Vagina (tissue), 2 donors: ENCODE results near the gene RCSD1. TPM values are rescaled to one million over a fixed set of nuclear protein-coding genes. Genes with fewer than 3 reads are reported as not detected.

Experiments
- DNase-seq, 2 donors: peaks; one replicate each; pipeline ENCODE4 v3.0.0-alpha.2; 2017; ENCODE audit errors: extremely low spot score in 2 of 2
- H3K27ac ChIP-seq: fragments of 200-600 bp; sonication (generic); one replicate; pipeline ENCODE4 v1.5.1; 2019
- H3K27me3 ChIP-seq: fragments of 200-600 bp; sonication (generic); one replicate; pipeline ENCODE4 v1.5.1; 2019
- H3K36me3 ChIP-seq, 2 donors: fragments of 200-600 bp; sonication (generic); one replicate each; pipeline ENCODE4 v1.5.1; 2017 to 2019
- H3K4me1 ChIP-seq: fragments of 200-600 bp; sonication (generic); one replicate; pipeline ENCODE4 v1.5.1; 2019
- H3K4me3 ChIP-seq, 2 donors: fragments of 200-600 bp; sonication (generic); 1 replicate in 1 of 2; 2 replicates in 1 of 2; pipeline ENCODE4 v1.5.1; 2016 to 2019
- H3K9me3 ChIP-seq: fragments of 200-600 bp; sonication (generic); one replicate; pipeline ENCODE4 v1.5.1; 2019
- POLR2A ChIP-seq, 2 donors: fragments of 450-650 bp; IDR thresholded peaks; one replicate each; pipeline ENCODE4 v1.6.1; 2017; ENCODE audit warnings: antibody characterized with exemption in 2 of 2, mild to moderate bottlenecking in 2 of 2, moderate library complexity in 2 of 2
- POLR2AphosphoS5 ChIP-seq, 2 donors: sonication (generic); formaldehyde crosslinking; IDR thresholded peaks; one replicate each; pipeline ENCODE4 v1.9.0; 2017; ENCODE audit warnings: antibody characterized with exemption in 2 of 2, mild to moderate bottlenecking in 2 of 2, low read depth in 1 of 2; ENCODE audit not compliant: insufficient read depth in 1 of 2
- intact Hi-C: fragments of 100-400 bp; cut with DNase I; formaldehyde crosslinking; loops from one replicate; pipeline ENCODE4 v1.15.1; 2023
- total RNA-seq: library from RNA; depleted of rRNA; stranded (reverse); fragments of >200 nt; gene quantifications from one replicate; pipeline ENCODE4 v1.2.3, GENCODE V29; 2016
- TF ChIP-seq, protein P1 (sequence below), 3 experiments: fragments of 450-650 bp in 2 of 3; fragments of 200-600 bp in 1 of 3; sonication (generic) in 1 of 3; IDR thresholded peaks; one replicate each; pipeline ENCODE4 v1.5.1; 2017 to 2019; ENCODE audit warnings: antibody characterized with exemption in 3 of 3, mild to moderate bottlenecking in 2 of 3, moderate library complexity in 2 of 3

RCSD1 gene
- total RNA-seq, 1 donor from 2014 or later: 11.5 TPM

DNA sequence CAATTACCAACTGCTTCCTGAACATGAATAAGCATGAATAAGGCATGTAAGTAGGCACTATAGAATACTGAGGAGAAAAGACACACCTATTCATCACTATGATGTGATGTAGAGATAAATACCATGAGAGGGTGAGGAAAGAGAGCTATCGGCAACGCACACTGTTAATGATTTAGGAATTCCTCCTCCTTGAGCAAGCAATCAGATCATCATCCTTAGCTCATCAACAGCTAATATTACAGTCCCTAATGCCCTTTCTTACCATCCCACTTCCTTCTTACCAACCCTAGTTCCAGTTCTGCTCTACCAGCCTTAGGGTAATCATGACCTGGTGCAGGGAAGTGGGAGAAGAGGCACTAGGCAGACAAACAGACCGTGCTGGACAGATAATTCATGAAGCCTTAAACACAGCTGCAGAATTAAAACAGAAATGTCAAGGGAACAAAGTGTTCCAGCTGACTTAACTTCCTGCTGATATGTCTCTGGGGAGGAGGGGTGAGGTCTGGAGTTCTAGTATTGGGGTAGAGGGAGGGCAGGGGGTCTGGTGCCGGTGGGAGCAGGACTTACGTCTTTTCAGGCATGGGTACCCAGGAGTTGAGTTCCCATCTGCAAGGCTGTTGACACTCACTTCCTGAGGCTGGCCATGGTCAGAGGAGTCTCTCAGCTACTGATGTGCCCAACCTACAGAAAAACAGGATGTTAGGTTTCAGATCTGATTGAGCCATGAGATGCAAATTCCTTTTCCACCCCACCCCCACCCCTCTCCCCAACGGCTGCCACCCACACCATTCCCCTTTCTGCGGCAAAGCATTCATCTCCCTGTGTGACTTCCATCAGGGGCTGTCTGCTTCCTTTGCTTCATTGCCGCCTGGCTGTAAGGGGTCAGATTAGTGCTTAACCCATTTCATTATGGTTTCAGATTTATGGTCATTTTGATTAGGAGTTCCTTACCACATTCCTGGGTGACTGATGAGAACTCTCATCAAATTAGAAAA, 12.6 kb upstream of the RCSD1 start:
- Histone ChIP-seq H3K36me3 (no peaks in the 10 kb centered on the region), H3K27ac (no peak overlapping the region), H3K9me3 (no peaks in the 10 kb centered on the region), H3K4me3 (no peak overlapping the region), H3K27me3 (no peaks in the 10 kb centered on the region), H3K4me1 (peaks cover 10% of the 10 kb centered on the region)
- TF ChIP-seq POLR2A (IDR thresholded peaks at IDR 0.05): no peak
- TF ChIP-seq, protein P1, sequence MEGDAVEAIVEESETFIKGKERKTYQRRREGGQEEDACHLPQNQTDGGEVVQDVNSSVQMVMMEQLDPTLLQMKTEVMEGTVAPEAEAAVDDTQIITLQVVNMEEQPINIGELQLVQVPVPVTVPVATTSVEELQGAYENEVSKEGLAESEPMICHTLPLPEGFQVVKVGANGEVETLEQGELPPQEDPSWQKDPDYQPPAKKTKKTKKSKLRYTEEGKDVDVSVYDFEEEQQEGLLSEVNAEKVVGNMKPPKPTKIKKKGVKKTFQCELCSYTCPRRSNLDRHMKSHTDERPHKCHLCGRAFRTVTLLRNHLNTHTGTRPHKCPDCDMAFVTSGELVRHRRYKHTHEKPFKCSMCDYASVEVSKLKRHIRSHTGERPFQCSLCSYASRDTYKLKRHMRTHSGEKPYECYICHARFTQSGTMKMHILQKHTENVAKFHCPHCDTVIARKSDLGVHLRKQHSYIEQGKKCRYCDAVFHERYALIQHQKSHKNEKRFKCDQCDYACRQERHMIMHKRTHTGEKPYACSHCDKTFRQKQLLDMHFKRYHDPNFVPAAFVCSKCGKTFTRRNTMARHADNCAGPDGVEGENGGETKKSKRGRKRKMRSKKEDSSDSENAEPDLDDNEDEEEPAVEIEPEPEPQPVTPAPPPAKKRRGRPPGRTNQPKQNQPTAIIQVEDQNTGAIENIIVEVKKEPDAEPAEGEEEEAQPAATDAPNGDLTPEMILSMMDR (IDR thresholded peaks at IDR 0.05): no peak
- no peak for DNase-seq
- intact Hi-C loops: no loop called here

DNA sequence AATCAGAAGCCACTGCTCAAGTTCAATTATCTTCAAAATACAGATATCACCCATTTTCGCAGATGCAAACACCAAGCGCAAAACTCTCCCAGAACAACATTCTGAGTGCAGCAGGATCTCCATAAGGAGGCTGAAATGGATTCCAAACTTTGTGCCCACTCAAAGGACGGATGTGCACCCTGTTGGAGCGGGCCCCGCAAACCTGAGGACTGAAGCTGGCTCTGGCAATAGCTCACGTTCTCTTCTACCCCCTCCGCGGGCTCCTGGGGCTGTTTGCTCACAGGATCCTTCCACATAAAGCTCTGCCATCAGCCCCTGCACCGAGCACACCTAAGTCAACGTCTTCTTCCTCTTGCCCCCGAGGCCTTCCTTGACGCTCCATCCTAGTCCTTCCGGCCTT, 11.7 kb upstream of the RCSD1 start:
- no peak overlapping the region for H3K4me3 ChIP-seq
- DNase-seq: no peak
- TF ChIP-seq, protein P1 (IDR thresholded peaks at IDR 0.05): no peak
- TF ChIP-seq POLR2A (IDR thresholded peaks at IDR 0.05): no peak
- no peak for TF ChIP-seq POLR2AphosphoS5 (IDR thresholded peaks at IDR 0.05; ENCODE audit: insufficient read depth in 1 of 2, low read depth in 1 of 2)
- H3K4me1 ChIP-seq: peaks cover 10% of the 10 kb centered on the region
- H3K9me3 ChIP-seq: no peaks in the 10 kb centered on the region
- H3K27me3 ChIP-seq: no peaks in the 10 kb centered on the region
- H3K36me3 ChIP-seq: no peaks in the 10 kb centered on the region
- H3K27ac ChIP-seq: no peak overlapping the region
- intact Hi-C loops: no loop called here

DNA sequence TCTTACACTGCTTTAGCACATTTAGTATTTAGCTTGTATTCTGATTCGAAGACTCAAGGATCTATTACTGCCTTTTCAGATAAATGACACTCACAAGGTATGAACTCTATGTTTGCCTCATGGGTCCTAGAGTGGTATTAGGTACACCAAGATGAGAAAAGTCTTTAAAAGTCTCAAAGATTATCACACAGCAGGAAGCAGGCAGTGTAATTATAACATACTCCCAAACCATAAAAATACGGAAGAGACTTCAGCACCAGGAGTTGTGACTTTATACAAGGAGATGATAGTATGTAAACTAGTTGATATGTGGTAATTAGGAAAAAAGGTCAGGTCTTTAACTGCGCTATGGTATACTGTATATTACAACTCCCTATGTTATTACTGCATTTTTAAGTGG, 11.2 kb upstream of the RCSD1 start:
- H3K36me3 ChIP-seq: no peaks in the 10 kb centered on the region
- DNase-seq: no peak
- H3K4me3 ChIP-seq: no peak overlapping the region
- no peak overlapping the region for H3K27ac ChIP-seq
- intact Hi-C loops: no loop called here
- TF ChIP-seq POLR2AphosphoS5 (IDR thresholded peaks at IDR 0.05; ENCODE audit: insufficient read depth in 1 of 2, low read depth in 1 of 2) (no peak), POLR2A (IDR thresholded peaks at IDR 0.05) (no peak)
- TF ChIP-seq, protein P1 (IDR thresholded peaks at IDR 0.05): no peak
- H3K27me3 ChIP-seq: no peaks in the 10 kb centered on the region
- H3K4me1 ChIP-seq: peaks cover 10% of the 10 kb centered on the region
- no peaks in the 10 kb centered on the region for H3K9me3 ChIP-seq

DNA sequence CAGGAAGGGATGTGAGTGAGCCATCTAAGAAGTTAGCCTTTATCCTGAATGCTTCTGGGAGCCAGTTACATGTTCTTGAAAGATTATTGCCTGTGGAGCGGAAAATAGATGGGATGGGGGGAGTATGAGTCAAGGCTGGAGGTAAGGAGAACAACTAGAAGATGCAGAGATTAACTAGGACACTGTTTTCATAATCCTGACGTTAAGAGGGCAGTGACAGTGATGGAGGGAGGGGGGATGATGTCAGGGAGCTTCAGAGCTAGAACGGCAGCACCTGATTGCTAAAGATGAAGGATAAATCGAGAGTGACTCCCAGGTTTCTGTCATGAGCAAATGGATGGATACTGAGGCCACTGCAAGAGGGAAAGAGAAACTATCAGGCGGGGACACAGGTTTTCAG, 10.0 kb upstream of the RCSD1 start:
- H3K9me3 ChIP-seq: no peaks in the 10 kb centered on the region
- DNase-seq: no peak
- H3K36me3 ChIP-seq: no peaks in the 10 kb centered on the region
- H3K4me1 ChIP-seq: peaks cover 10% of the 10 kb centered on the region
- TF ChIP-seq, protein P1 (IDR thresholded peaks at IDR 0.05): no peak
- intact Hi-C loops: no loop called here
- no peaks in the 10 kb centered on the region for H3K27me3 ChIP-seq
- H3K4me3 ChIP-seq: no peak overlapping the region
- H3K27ac ChIP-seq: no peak overlapping the region

DNA sequence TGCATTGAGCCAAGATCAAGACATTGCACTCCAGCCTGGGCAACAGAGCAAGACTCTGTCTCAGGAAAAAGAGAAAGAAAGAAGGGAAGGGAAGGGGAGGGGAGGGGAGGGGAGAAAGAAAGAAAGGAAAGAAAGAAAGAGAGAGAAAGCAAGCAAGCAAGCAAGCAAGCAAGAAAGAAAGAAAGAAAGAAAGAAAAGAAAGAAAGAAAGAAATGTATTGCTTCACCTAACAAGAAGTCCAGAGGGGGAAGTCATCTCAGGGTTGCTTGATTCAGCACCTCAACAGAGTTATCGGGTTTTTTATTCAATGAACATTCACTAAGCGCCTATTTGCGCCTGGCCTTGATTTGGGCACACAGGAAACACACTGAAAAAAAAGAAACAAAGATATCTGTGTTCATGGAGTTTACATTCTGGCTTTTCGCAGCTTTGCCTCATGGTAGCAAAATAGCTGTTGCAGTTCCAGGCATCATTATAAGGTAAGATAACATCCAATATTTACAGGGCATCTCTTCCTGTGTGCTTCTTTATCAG, 8.2 kb upstream of the RCSD1 start:
- Histone ChIP-seq H3K4me3 (no peak overlapping the region), H3K4me1 (peaks cover 6% of the 10 kb centered on the region), H3K36me3 (no peaks in the 10 kb centered on the region), H3K9me3 (no peaks in the 10 kb centered on the region), H3K27me3 (no peaks in the 10 kb centered on the region), H3K27ac (no peak overlapping the region)
- DNase-seq: no peak
- intact Hi-C loops: no loop called here
- TF ChIP-seq, protein P1 (IDR thresholded peaks at IDR 0.05): no peak
- TF ChIP-seq POLR2A (IDR thresholded peaks at IDR 0.05) (no peak), POLR2AphosphoS5 (IDR thresholded peaks at IDR 0.05; ENCODE audit: insufficient read depth in 1 of 2, low read depth in 1 of 2) (no peak)
